H9 (cell line): Measurements from ENCODE around the gene BEST3. TPM values are rescaled to one million over a fixed set of nuclear protein-coding genes. Genes with fewer than 3 reads are reported as not detected.

ENCODE experiments used
- DNase-seq: peaks from one replicate; pipeline ENCODE4 v3.0.0-alpha.2; 2017
- H2AFZ ChIP-seq: one replicate; pipeline ENCODE4 v1.6.1; 2013; ENCODE audit warnings: mild to moderate bottlenecking, low read length, control low read depth, moderate library complexity
- H2AK5ac ChIP-seq: 2 replicates; pipeline ENCODE4 v1.6.1; 2013; ENCODE audit warnings: low read length, control low read depth, mixed read lengths; ENCODE audit not compliant: insufficient read length
- H2BK120ac ChIP-seq: one replicate; pipeline ENCODE4 v1.6.1; 2013; ENCODE audit warnings: low read depth, mild to moderate bottlenecking, low read length, control low read depth, inconsistent platforms; ENCODE audit not compliant: poor library complexity, severe bottlenecking
- H2BK12ac ChIP-seq: 2 replicates; pipeline ENCODE4 v1.6.1; 2013; ENCODE audit warnings: low read length, control low read depth, mixed read lengths, low read depth; ENCODE audit not compliant: insufficient read length
- H2BK15ac ChIP-seq: 2 replicates; pipeline ENCODE4 v1.6.1; 2013; ENCODE audit warnings: low read depth, low read length, control low read depth
- H2BK20ac ChIP-seq: one replicate; pipeline ENCODE4 v1.6.1; 2013; ENCODE audit warnings: low read depth, mild to moderate bottlenecking, low read length, control low read depth, inconsistent platforms; ENCODE audit not compliant: poor library complexity, severe bottlenecking
- H2BK5ac ChIP-seq: 2 replicates; pipeline ENCODE4 v1.6.1; 2013; ENCODE audit warnings: low read length, control low read depth, mixed read lengths; ENCODE audit not compliant: insufficient read length
- H3K14ac ChIP-seq: 2 replicates; pipeline ENCODE4 v1.6.1; 2013; ENCODE audit warnings: low read length, control low read depth; ENCODE audit not compliant: insufficient read depth
- H3K18ac ChIP-seq: 2 replicates; pipeline ENCODE4 v1.6.1; 2013; ENCODE audit warnings: low read depth, mild to moderate bottlenecking, mixed read lengths, low read length, control low read depth; ENCODE audit not compliant: insufficient read length
- H3K23ac ChIP-seq: 2 replicates; pipeline ENCODE4 v1.6.1; 2013; ENCODE audit warnings: low read length, control low read depth, mixed read lengths, low read depth; ENCODE audit not compliant: insufficient read length
- H3K23me2 ChIP-seq: 2 replicates; pipeline ENCODE4 v1.6.1; 2013; ENCODE audit warnings: low read depth, mild to moderate bottlenecking, mixed read lengths, low read length, control low read depth; ENCODE audit not compliant: insufficient read length, poor library complexity, severe bottlenecking
- H3K27ac ChIP-seq: 2 replicates; pipeline ENCODE4 v1.5.1; 2013; ENCODE audit warnings: low read length, control low read depth, mixed read lengths, low read depth; ENCODE audit not compliant: insufficient read length
- H3K27me3 ChIP-seq: 2 replicates; pipeline ENCODE4 v1.6.1; 2013; ENCODE audit warnings: low read length, control low read depth, inconsistent platforms; ENCODE audit not compliant: insufficient read depth
- H3K4ac ChIP-seq: 2 replicates; pipeline ENCODE4 v1.6.1; 2013; ENCODE audit warnings: low read depth, mild to moderate bottlenecking, control low read depth, inconsistent platforms, low read length, moderate library complexity
- H3K4me1 ChIP-seq: 2 replicates; pipeline ENCODE4 v1.6.1; 2013; ENCODE audit warnings: low read length, control low read depth, inconsistent platforms; ENCODE audit not compliant: insufficient read depth
- H3K4me2 ChIP-seq: 2 replicates; pipeline ENCODE4 v1.6.1; 2013; ENCODE audit warnings: low read length, control low read depth, mixed read lengths; ENCODE audit not compliant: insufficient read length, insufficient read depth
- H3K56ac ChIP-seq: 2 replicates; pipeline ENCODE4 v1.6.1; 2013; ENCODE audit warnings: low read depth, mild to moderate bottlenecking, mixed read lengths, low read length, control low read depth; ENCODE audit not compliant: insufficient read length
- H3K79me1 ChIP-seq: 2 replicates; pipeline ENCODE4 v1.6.1; 2013; ENCODE audit warnings: low read depth, mild to moderate bottlenecking, moderate library complexity, low read length, control low read depth, inconsistent platforms; ENCODE audit not compliant: insufficient read depth, poor library complexity, severe bottlenecking
- H3K79me2 ChIP-seq: 2 replicates; pipeline ENCODE4 v1.6.1; 2013; ENCODE audit warnings: low read length, control low read depth, inconsistent platforms; ENCODE audit not compliant: insufficient read depth
- H3K9ac ChIP-seq: 2 replicates; pipeline ENCODE4 v1.6.1; 2013; ENCODE audit warnings: low read length, control low read depth, mixed read lengths; ENCODE audit not compliant: insufficient read length; ENCODE audit errors: extremely low read depth
- H3K9me3 ChIP-seq: one replicate; pipeline ENCODE4 v1.6.1; 2013; ENCODE audit warnings: low read depth, low read length, inconsistent platforms; ENCODE audit not compliant: control insufficient read depth
- H3T11ph ChIP-seq: one replicate; pipeline ENCODE4 v1.6.1; 2013; ENCODE audit warnings: mild to moderate bottlenecking, low read length, control low read depth, inconsistent platforms
- H4K20me1 ChIP-seq: one replicate; pipeline ENCODE4 v1.6.1; 2013; ENCODE audit not compliant: control insufficient read depth, insufficient read length, insufficient read depth
- H4K5ac ChIP-seq: 2 replicates; pipeline ENCODE4 v1.6.1; 2013; ENCODE audit warnings: low read depth, mild to moderate bottlenecking, mixed read lengths, low read length, control low read depth; ENCODE audit not compliant: insufficient read length
- H4K8ac ChIP-seq: replicated peaks from 2 replicates; pipeline ENCODE4 v1.6.1; 2013; ENCODE audit warnings: low read length, control low read depth, mixed read lengths, low read depth; ENCODE audit not compliant: insufficient read length
- H4K91ac ChIP-seq: 2 replicates; pipeline ENCODE4 v1.6.1; 2013; ENCODE audit warnings: low read depth, mild to moderate bottlenecking, moderate library complexity, mixed read lengths, low read length, control low read depth; ENCODE audit not compliant: insufficient read length
- H3K27ac Mint-ChIP-seq, 3 experiments: 2 replicates in 2 of 3; 3 replicates in 1 of 3; pipeline ENCODE4 v1.8.0; 2020 to 2021; ENCODE audit warnings: mixed read lengths in 3 of 3, mild to moderate bottlenecking in 1 of 3, moderate library complexity in 1 of 3
- H3K27me3 Mint-ChIP-seq: 2 replicates; pipeline ENCODE4 v1.8.0; 2021; ENCODE audit warnings: low read depth, mild to moderate bottlenecking, moderate library complexity, mixed read lengths
- H3K36me3 Mint-ChIP-seq, 3 experiments: 2 replicates in 2 of 3; 3 replicates in 1 of 3; pipeline ENCODE4 v1.8.0; 2020 to 2021; ENCODE audit warnings: low read depth in 3 of 3, mixed read lengths in 3 of 3; ENCODE audit not compliant: insufficient read depth in 1 of 3
- H3K4me1 Mint-ChIP-seq, 2 experiments: 2 replicates each; pipeline ENCODE4 v1.8.0; 2020; ENCODE audit warnings: mixed read lengths in 2 of 2
- H3K4me3 Mint-ChIP-seq, 2 experiments: 2 replicates in 1 of 2; 3 replicates in 1 of 2; pipeline ENCODE4 v1.8.0; 2020 to 2021; ENCODE audit warnings: mild to moderate bottlenecking in 2 of 2, mixed read lengths in 2 of 2, moderate library complexity in 1 of 2
- H3K9me3 Mint-ChIP-seq, 2 experiments: 2 replicates in 1 of 2; 3 replicates in 1 of 2; pipeline ENCODE4 v1.8.0; 2020; ENCODE audit warnings: mild to moderate bottlenecking in 2 of 2, mixed read lengths in 2 of 2, moderate library complexity in 1 of 2
- WGBS: extraction: QIAGEN DNeasy Blood & Tissue Kit; methylation state at CpG from one replicate; pipeline ENCODE4 v1.1.7; 2013; ENCODE audit warnings: missing lambda C conversion rate, low lambda C conversion rate, mixed read lengths; ENCODE audit not compliant: insufficient read length; ENCODE audit errors: extremely low coverage; 5-methylcytosine and 5-hydroxymethylcytosine counted together
- total RNA-seq: library from RNA; stranded (reverse); gene quantifications from 2 replicates; pipeline ENCODE4 v1.2.1, GENCODE V29; 2021
- TF ChIP-seq, protein P1 (sequence below): fragments of 200-600 bp; sonication (generic); conservative IDR thresholded peaks from 3 replicates; pipeline ENCODE4 v1.8.0; 2021; ENCODE audit warnings: antibody characterized with exemption, mild to moderate bottlenecking

The BEST3 gene
- total RNA-seq, 1 experiment from 2014 or later: 0.42 TPM

DNA sequence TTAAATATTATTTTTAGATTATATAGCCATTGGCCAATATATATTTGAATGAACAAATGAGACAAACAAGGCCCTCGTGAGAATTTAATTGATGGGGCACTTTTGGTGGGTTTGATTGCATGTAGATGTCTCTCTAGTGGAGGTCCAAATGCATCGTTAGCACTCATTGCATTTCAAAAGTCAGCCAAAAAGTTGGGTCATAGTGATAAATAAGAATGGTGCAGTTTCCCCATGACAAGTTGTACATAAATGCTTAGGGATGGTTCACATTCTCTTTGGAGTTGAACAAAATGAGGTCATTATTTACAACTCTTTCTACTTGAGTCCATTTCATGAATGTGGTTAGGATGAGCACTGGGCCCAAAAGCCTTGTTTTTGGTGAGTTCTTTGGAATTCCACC, 1.0 kb downstream of the BEST3 start:
- Histone ChIP-seq H3K23ac (no peak overlapping the region), H2BK15ac (no peak overlapping the region), H3K23me2 (no peaks in the 10 kb centered on the region), H3K18ac (no peak overlapping the region), H2BK20ac (no peak overlapping the region), H3K9ac (no peak overlapping the region), H3K4me2 (no peak overlapping the region), H2AK5ac (no peak overlapping the region), H3K79me1 (no peaks in the 10 kb centered on the region), H3K14ac (no peak overlapping the region), H3K56ac (no peak overlapping the region), H2BK120ac (no peak overlapping the region), H3K9me3 (no peaks in the 10 kb centered on the region), H4K91ac (no peak overlapping the region), H2AFZ (no peak overlapping the region), H3K4me1 (no peaks in the 10 kb centered on the region), H3K27me3 (no peaks in the 10 kb centered on the region), H4K8ac (no peak overlapping the region), H4K20me1 (no peaks in the 10 kb centered on the region), H3K4ac (no peak overlapping the region), H4K5ac (no peak overlapping the region), H3K79me2 (no peaks in the 10 kb centered on the region), H3T11ph (no peak overlapping the region), H3K27ac (no peak overlapping the region), H2BK12ac (no peak overlapping the region), H2BK5ac (no peak overlapping the region)
- H3K4me1 Mint-ChIP-seq: peaks cover 6 to 9% of the 10 kb centered on the region in 2 experiments
- no peak overlapping the region for H3K27ac Mint-ChIP-seq
- no peak for DNase-seq
- H3K9me3 Mint-ChIP-seq: no peaks in the 10 kb centered on the region
- no peaks in the 10 kb centered on the region for H3K27me3 Mint-ChIP-seq
- no peaks in the 10 kb centered on the region for H3K36me3 Mint-ChIP-seq
- TF ChIP-seq, protein P1, sequence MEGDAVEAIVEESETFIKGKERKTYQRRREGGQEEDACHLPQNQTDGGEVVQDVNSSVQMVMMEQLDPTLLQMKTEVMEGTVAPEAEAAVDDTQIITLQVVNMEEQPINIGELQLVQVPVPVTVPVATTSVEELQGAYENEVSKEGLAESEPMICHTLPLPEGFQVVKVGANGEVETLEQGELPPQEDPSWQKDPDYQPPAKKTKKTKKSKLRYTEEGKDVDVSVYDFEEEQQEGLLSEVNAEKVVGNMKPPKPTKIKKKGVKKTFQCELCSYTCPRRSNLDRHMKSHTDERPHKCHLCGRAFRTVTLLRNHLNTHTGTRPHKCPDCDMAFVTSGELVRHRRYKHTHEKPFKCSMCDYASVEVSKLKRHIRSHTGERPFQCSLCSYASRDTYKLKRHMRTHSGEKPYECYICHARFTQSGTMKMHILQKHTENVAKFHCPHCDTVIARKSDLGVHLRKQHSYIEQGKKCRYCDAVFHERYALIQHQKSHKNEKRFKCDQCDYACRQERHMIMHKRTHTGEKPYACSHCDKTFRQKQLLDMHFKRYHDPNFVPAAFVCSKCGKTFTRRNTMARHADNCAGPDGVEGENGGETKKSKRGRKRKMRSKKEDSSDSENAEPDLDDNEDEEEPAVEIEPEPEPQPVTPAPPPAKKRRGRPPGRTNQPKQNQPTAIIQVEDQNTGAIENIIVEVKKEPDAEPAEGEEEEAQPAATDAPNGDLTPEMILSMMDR: no peak
- no peak overlapping the region for H3K4me3 Mint-ChIP-seq
- WGBS: no CpG with 5 or more reads among the region's 2 CpGs
